ENCODE measurements around the gene TRERF1. TPM values are rescaled to one million over a fixed set of nuclear protein-coding genes. Genes with fewer than 3 reads are reported as not detected.

TRERF1 gene
- total and polyA plus RNA-seq, 2 of the 8 experiments (the other 6 are each of a cell fraction or from before 2014, with no cell fraction given) = 10.8 to 21.5 TPM

DNA sequence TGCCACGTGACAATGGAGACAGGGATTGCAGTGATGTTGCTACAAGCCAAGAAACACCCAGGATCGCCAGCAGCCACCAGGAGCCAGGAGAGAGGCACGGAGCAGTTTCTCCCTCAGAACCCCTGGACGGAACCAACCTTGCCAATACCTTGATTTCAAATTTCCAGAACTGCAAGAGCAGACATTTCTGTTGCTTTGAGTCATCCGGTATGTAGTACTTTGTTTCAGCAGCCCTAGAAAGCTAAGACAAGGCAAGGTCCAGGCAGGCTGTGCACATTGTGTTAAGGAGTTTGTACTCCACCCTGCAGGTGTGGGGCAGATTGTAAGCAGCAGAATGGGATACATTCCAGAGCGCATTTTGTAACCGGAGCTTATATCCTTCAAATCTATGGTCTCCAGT lies 48.3 kb downstream of the TRERF1 start:
- H2BK20ac ChIP-seq (ENCODE audit: low read length) = no peak overlapping the region
- 90% methylated on average over 7 of the region's 7 CpGs; no CpG with 5 or more reads in 1 of the 2 experiments for WGBS, 2 experiments (ENCODE audit: extremely low coverage in 1 of 2, insufficient coverage in 1 of 2, insufficient read length in 1 of 2, insufficient replicate concordance in 2 of 2, low coverage in 1 of 2, low lambda C conversion rate in 2 of 2, missing lambda C conversion rate in 1 of 2)

More for the DNA sequence above, 48.3 kb downstream of the TRERF1 start:
- no peak overlapping the region for H3K18ac ChIP-seq (ENCODE audit: extremely low read depth, low read length)
- no peak overlapping the region for H3K56ac ChIP-seq (replicated peaks; ENCODE audit: insufficient read length, low read depth, low read length)
- no peak overlapping the region for H3K14ac ChIP-seq (ENCODE audit: insufficient read length)
- peak overlapping the region; percentile 7; the same call in 1 of the 2 replicates for H2BK5ac ChIP-seq (ENCODE audit: low read depth, low read length)
- no peak for FAIRE-seq
- H3K4me2 ChIP-seq (ENCODE audit: insufficient read depth in 1 of 2, low read depth in 2 of 2, low read length in 2 of 2) = peak overlapping the region in 1 of 2 experiments; percentile 7; a peak in 2 of 4 replicates
- H4K91ac ChIP-seq (replicated peaks; ENCODE audit: insufficient read length, low read length) = no peak overlapping the region
- no peaks in the 10 kb centered on the region for H3K23me2 ChIP-seq (ENCODE audit: low read depth, low read length)
- H2BK120ac ChIP-seq (replicated peaks; ENCODE audit: low read depth, low read length) = no peak overlapping the region
- H2AK5ac ChIP-seq (ENCODE audit: low read depth, low read length) = no peak overlapping the region
- peaks cover 9 to 84% of the 10 kb centered on the region in 2 experiments for H3K79me2 ChIP-seq (ENCODE audit: control insufficient read depth in 1 of 2, insufficient read depth in 2 of 2, low read length in 2 of 2)
- H3K9me3 ChIP-seq (ENCODE audit: insufficient read depth in 2 of 2, low read depth in 1 of 2, low read length in 1 of 2) = no peaks in the 10 kb centered on the region
- no peaks in the 10 kb centered on the region for H3K36me3 ChIP-seq (ENCODE audit: control insufficient read depth in 2 of 4, insufficient read depth in 4 of 4, low read length in 3 of 4)
- TF ChIP-seq RAD21 (IDR thresholded peaks at IDR 0.05 in 1 of 2, conservative IDR thresholded peaks at IDR 0.05 in 1 of 2; ENCODE audit: low read depth in 2 of 2, low read length in 2 of 2) = peak; percentile 8 to 35; a peak in 1 of 4 replicates
- TF ChIP-seq POLR2AphosphoS5 (IDR thresholded peaks at IDR 0.05; ENCODE audit: low read depth, low read length) = no peak
- TF ChIP-seq CTCF (IDR thresholded peaks at IDR 0.05; ENCODE audit: control extremely low read depth in 1 of 3, insufficient read depth in 1 of 3, low read depth in 1 of 3, low read length in 3 of 3) = peak; percentile 12 to 28 (median 18); a peak in 3 of 4 replicates
- no peak for DNase-seq (ENCODE audit: low read depth in 1 of 2, low spot score in 2 of 2)
- no peak overlapping the region for H4K5ac ChIP-seq (ENCODE audit: insufficient read length, low read depth, low read length)
- no peak overlapping the region for H2BK15ac ChIP-seq (ENCODE audit: low read length)
- H4K8ac ChIP-seq (ENCODE audit: extremely low read depth, insufficient read depth, low read length) = no peak overlapping the region; the same call in 1 of the 2 replicates
- no peaks in the 10 kb centered on the region for H3K27me3 ChIP-seq (replicated peaks in 1 of 4; ENCODE audit: control insufficient read depth in 3 of 4, extremely low read depth in 1 of 4, insufficient read depth in 3 of 4, low read length in 3 of 4)
- CTCF ChIA-PET (ENCODE audit: partially characterized antibody) = interaction anchor here (0.6 to 2.4 kb wide), 12 partner anchors 9 to 208 kb away, joined by 3 to 13 read pairs (median 5); no protein-coding TSS in a partner anchor
- no peak overlapping the region for H3K4ac ChIP-seq (replicated peaks; ENCODE audit: insufficient read length, low read depth, low read length)
- no peak overlapping the region for H3K4me3 ChIP-seq (ENCODE audit: extremely low read depth in 1 of 4, insufficient read depth in 2 of 4, low read depth in 3 of 4, low read length in 4 of 4)
- peaks cover 37% of the 10 kb centered on the region for H3K79me1 ChIP-seq (ENCODE audit: low read depth, low read length)
- peaks cover 26 to 29% of the 10 kb centered on the region in 2 experiments for H4K20me1 ChIP-seq (replicated peaks in 1 of 2; ENCODE audit: control insufficient read depth in 1 of 2, insufficient read depth in 2 of 2, low read length in 2 of 2)
- POLR2A ChIA-PET (ENCODE audit: partially characterized antibody) = interaction anchor here (0.6 to 1.8 kb wide), 6 partner anchors 10 to 49 kb away, joined by 3 to 4 read pairs (median 4); partner anchors contain the start of gene TRERF1
- H3K9ac ChIP-seq (replicated peaks in 1 of 4; ENCODE audit: extremely low read depth in 1 of 4, low read depth in 3 of 4, low read length in 3 of 4) = no peak overlapping the region; a peak in 1 of 7 replicates
- H3K23ac ChIP-seq (ENCODE audit: insufficient read length) = no peak overlapping the region
- no peak overlapping the region for H2AFZ ChIP-seq (ENCODE audit: low read length)
- H3K4me1 ChIP-seq (replicated peaks in 1 of 4; ENCODE audit: control insufficient read depth in 3 of 4, insufficient read depth in 4 of 4, low read length in 3 of 4) = peaks cover 7 to 23% (median 19%) of the 10 kb centered on the region in 4 experiments; a peak in 6 of 7 replicates
- H2BK12ac ChIP-seq (ENCODE audit: low read depth, low read length) = no peak overlapping the region
- no peak overlapping the region for H3K27ac ChIP-seq (ENCODE audit: low read depth, low read length)

Measured in H1 (cell line).